H1 (cell line): ENCODE measurements around the gene PPAN.

Source experiments
- BACH1 ChIP-seq: IDR thresholded peaks from 2 replicates; pipeline ENCODE4 v1.6.1; 2012; ENCODE audit warnings: low read length, improper control_type of control experiment
- CEBPB ChIP-seq: IDR thresholded peaks from 2 replicates; pipeline ENCODE4 v1.6.1; 2012; ENCODE audit warnings: low read depth, low read length
- EGR1 ChIP-seq: IDR thresholded peaks from 2 replicates; pipeline ENCODE4 v1.6.1; 2011; ENCODE audit warnings: low read depth, low read length, borderline replicate concordance
- EP300 ChIP-seq, 2 experiments: IDR thresholded peaks; 1 replicate in 1 of 2; 2 replicates in 1 of 2; pipeline ENCODE4 v1.6.1; 2011 to 2012; ENCODE audit warnings: low read depth in 2 of 2, low read length in 2 of 2, mild to moderate bottlenecking in 2 of 2, borderline replicate concordance in 1 of 2, inconsistent platforms in 1 of 2, moderate library complexity in 1 of 2
- MAFK ChIP-seq: IDR thresholded peaks from 2 replicates; pipeline ENCODE4 v1.6.1; 2012; ENCODE audit warnings: low read depth, mild to moderate bottlenecking, improper control_type of control experiment, low read length
- POLR2A ChIP-seq, 2 experiments: IDR thresholded peaks; 1 replicate in 1 of 2; 2 replicates in 1 of 2; pipeline ENCODE4 v1.6.1; 2011; ENCODE audit warnings: low read depth in 2 of 2, low read length in 2 of 2, mild to moderate bottlenecking in 2 of 2; ENCODE audit errors: control extremely low read depth in 1 of 2
- SAP30 ChIP-seq: fragments of 300-600 bp; sonication (generic); IDR thresholded peaks from 2 replicates; pipeline ENCODE4 v1.7.1; 2012; ENCODE audit warnings: low read length, moderate library complexity, mild to moderate bottlenecking, inconsistent platforms; ENCODE audit not compliant: insufficient read depth, insufficient replicate concordance
- SP4 ChIP-seq: IDR thresholded peaks from 2 replicates; pipeline ENCODE4 v1.6.1; 2012; ENCODE audit warnings: low read length, inconsistent platforms
- TAF1 ChIP-seq: IDR thresholded peaks from 2 replicates; pipeline ENCODE4 v1.6.1; 2011; ENCODE audit warnings: mild to moderate bottlenecking, low read depth, low read length
- YY1 ChIP-seq: IDR thresholded peaks from 2 replicates; pipeline ENCODE4 v1.6.1; 2011; ENCODE audit warnings: low read depth, mild to moderate bottlenecking, low read length
- TF ChIP-seq, protein P1 (sequence below), 3 experiments: IDR thresholded peaks; 1 replicate in 2 of 3; 2 replicates in 1 of 3; pipeline versions ENCODE4 v1.5.1 to v1.6.1; 2011; ENCODE audit warnings: low read length in 3 of 3, mild to moderate bottlenecking in 3 of 3, inconsistent platforms in 2 of 3, low read depth in 1 of 3, moderate library complexity in 1 of 3; ENCODE audit not compliant: insufficient read depth in 1 of 3; ENCODE audit errors: control extremely low read depth in 1 of 3
- TF ChIP-seq, protein P2 (sequence below): IDR thresholded peaks from 2 replicates; pipeline ENCODE4 v1.6.1; 2011; ENCODE audit warnings: low read length, improper control_type of control experiment

DNA sequence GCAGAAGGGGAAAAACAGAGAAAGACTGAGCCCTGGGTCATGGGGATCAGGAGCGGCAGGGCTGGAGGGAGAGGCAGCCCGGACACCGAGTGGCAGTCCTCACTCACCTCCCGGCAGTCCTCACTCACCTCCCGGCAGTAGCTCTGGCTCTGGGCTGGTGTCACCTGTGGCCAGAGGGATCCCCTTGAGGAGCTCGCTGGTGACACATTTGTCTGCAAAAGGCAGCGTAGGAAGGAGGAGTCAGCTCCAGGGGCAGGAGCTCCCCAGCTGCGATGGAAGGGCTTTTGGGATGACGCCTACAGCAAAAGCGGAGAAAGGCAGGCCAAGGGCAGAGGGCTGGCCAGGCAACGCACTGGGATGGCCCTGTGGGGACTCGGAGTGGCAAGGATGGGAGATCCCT is 12.8 kb downstream of the PPAN start:
- TF ChIP-seq TAF1 (no peak), EP300 (IDR thresholded peaks at IDR 0.05; ENCODE audit: borderline replicate concordance in 1 of 2, low read depth in 2 of 2, low read length in 2 of 2) (no peak), POLR2A (IDR thresholded peaks at IDR 0.05; ENCODE audit: control extremely low read depth in 1 of 2, low read depth in 2 of 2, low read length in 2 of 2) (no peak), BACH1 (no peak), CEBPB (no peak), YY1 (no peak), MAFK (no peak), SP4 (no peak), SAP30 (no peak), EGR1 (no peak)
- TF ChIP-seq, protein P1, sequence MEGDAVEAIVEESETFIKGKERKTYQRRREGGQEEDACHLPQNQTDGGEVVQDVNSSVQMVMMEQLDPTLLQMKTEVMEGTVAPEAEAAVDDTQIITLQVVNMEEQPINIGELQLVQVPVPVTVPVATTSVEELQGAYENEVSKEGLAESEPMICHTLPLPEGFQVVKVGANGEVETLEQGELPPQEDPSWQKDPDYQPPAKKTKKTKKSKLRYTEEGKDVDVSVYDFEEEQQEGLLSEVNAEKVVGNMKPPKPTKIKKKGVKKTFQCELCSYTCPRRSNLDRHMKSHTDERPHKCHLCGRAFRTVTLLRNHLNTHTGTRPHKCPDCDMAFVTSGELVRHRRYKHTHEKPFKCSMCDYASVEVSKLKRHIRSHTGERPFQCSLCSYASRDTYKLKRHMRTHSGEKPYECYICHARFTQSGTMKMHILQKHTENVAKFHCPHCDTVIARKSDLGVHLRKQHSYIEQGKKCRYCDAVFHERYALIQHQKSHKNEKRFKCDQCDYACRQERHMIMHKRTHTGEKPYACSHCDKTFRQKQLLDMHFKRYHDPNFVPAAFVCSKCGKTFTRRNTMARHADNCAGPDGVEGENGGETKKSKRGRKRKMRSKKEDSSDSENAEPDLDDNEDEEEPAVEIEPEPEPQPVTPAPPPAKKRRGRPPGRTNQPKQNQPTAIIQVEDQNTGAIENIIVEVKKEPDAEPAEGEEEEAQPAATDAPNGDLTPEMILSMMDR (IDR thresholded peaks at IDR 0.05; ENCODE audit: control extremely low read depth in 1 of 3, insufficient read depth in 1 of 3, low read depth in 1 of 3, low read length in 3 of 3), result no peak
- TF ChIP-seq, protein P2, sequence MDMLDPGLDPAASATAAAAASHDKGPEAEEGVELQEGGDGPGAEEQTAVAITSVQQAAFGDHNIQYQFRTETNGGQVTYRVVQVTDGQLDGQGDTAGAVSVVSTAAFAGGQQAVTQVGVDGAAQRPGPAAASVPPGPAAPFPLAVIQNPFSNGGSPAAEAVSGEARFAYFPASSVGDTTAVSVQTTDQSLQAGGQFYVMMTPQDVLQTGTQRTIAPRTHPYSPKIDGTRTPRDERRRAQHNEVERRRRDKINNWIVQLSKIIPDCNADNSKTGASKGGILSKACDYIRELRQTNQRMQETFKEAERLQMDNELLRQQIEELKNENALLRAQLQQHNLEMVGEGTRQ, result no peak
